Amniotic stem cell (primary cell): ENCODE measurements around the gene ERFE.
"Not testable (repeated sequence)": the region's sequence is repeated elsewhere in the genome, so short reads cannot be mapped to it uniquely, and the experiment has no call there.

ENCODE experiments used
- DNase-seq: peaks from one replicate; lab custom pipeline; 2025; lab: John Stamatoyannopoulos, UW

The ERFE gene

DNA sequence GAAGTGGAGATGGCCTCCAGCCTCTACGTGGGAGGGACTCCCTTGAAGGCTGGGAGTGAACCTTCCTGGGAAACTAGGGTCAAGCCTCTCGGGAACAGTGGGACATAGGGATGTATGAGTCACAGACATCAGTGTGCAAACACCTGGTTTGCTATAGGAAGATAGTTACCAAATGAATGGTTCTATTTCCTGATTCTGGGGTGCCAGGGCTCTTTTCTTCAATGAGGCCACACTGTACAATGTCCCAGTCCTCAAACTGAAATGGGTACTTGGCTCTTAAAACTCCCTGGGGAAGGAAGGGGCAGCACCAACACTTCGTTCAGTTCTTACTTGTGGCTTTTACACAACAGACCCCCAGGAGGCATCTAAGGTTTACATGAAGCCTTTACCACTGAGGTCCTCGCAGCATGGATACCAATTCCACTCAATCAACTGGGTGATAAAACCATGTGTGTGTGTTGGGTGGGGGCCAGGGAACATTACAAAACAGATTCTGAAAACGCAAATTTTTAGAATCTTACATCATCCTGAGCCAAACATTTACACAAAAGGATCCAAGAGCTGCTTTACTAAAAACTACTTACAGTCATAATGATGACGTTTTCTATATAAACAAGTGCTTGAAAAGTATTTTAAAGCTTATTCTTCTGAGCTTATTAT is 10.4 kb downstream of the ERFE start:
- peak; percentile 73 for DNase-seq

- DNase-seq: peak; percentile 85
Measured at GRCh38 chr2:238169708-238170251, 11.0 kb downstream of the ERFE start.

- no peak for DNase-seq
Measured at GRCh38 chr2:238170386-238171071, 11.8 kb downstream of the ERFE start.

- not testable (repeated sequence) for DNase-seq
Measured at GRCh38 chr2:238171072-238171431, 12.3 kb downstream of the ERFE start.

DNA sequence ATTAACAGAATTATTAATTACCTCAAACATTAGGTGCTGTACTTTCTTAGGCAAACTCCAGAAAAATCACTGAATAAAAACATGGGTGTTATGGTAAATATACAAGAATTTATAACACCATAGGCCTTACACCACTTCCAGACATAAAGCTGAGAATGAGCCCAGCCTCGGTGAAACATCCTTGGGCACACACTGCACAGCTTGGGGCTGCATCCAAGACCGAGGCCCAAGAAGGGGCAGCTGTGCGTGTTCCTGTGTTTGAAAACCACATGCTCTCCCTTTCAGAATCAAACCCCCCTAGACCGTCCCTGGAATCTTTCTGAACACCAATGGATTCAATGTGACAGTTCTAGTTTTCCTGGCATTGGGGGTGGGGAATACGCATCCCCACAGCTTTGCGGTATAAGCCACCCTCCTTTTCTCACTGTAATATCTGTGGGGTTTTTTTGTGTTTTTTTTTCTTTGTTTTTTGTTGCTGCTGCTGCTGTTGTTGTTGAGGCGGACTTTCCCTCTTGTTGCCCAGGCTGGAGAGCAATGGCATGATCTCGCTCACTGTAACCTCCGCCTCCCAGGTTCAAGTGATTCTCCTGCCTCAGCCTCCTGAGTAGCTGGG is 12.9 kb downstream of the ERFE start:
- no peak for DNase-seq

DNA sequence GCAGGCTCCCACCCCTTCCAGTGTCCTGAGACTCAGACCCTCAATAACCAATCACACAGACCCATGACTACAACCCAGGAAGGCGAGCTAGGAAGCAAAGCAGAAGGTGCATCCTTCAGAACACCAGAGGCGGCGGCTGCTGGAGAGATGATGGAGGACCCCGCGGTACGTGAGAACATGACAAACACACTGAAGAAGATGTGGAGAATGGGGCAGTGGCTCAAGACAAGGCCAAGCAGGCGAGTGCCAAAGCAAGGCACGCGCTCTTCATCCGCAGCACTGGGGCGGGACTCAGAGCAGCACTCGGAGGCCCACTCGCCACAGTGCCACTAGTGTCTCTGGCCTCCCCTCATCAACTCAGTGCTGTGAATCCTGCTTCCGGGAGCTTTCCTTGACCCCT is 13.7 kb downstream of the ERFE start:
- no peak for DNase-seq

- no peak for DNase-seq
Measured at GRCh38 chr2:238173692-238174091, 14.9 kb downstream of the ERFE start.

- DNase-seq: no peak
Measured at GRCh38 chr2:238174291-238174690, 15.5 kb downstream of the ERFE start.

DNA sequence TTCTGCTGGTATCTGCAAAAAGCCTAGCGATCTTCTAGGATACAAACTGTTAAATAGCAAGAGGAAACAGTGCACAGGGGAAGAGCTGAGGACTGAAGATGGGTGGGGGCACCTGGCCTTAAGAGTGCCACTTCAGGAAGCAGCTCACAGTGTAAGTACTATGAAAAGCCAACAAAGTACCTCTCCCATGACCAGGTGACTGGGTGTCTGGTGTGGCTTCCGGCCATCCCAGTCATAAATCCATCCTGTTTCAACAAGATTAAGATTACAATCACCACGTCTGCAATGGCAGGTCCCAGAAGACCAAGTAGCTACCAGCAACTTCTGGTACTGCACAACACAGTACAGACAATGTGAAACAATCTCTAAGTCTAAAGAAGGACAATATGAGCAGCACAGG is 15.9 kb downstream of the ERFE start:
- no peak for DNase-seq

DNA sequence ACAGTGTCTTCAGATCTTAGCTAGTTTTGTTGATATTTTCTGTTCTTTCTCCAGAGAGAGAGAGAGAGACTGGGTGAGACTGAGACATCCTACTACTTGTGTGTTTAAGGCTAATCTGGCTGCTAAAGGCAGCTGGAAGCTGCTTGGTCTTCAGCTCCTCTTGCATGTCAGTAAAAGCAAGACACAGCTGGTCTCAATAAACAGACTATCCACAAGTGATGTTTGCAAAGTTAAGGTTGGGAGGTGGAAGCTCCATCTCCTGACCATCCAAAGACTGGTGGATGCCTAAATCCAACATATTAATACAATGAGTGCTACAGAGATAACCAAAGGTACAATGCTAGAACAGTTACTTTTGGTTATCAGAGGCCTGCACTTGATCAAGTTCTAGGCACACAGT is 17.8 kb downstream of the ERFE start:
- DNase-seq: no peak

- no peak for DNase-seq
Measured at GRCh38 chr2:238180554-238180953, 21.8 kb downstream of the ERFE start.

- DNase-seq: no peak
Measured at GRCh38 chr2:238182362-238182761, 23.6 kb downstream of the ERFE start.

DNA sequence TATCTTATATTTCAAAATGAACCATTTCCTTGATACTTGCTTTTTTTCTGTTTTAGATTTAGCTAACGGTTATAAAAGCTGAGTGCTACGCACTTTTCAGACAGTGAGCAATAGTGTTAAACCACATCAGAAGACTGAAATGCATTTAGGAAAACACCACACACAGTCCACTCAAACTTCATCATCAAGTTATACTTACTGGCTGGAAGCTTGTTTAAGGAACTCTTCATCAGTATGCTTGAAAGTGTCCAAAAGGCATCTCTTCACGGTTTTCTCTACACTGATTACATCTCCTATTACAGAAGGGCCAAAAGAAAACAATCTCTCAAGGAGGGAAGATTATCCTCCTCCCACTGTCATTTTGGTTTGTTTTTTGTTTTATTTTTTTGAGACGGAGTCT is 25.1 kb downstream of the ERFE start:
- DNase-seq: no peak

GRCh38 chr2:238187618-238188548 is 29.1 kb downstream of the ERFE start:
- DNase-seq: no peak

DNA sequence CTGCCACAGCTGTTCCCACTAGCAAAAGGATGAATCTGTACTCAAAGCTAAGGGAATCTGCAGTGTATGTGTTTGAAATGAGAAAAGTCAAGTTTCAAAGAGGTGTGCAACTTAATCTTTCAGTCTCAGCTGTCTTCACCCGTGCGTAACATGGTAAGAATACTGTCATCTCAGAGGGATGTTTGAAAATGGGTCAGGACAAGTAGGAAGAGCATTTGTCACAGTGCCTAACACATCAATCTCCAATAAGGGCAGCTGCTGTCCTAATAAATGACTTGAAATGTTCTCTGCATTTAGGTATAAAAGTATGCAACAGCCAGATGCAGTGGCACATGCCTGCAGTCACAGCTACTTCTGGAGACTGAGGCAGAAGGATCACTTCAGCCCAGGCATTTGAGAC is 31.7 kb downstream of the ERFE start:
- no peak for DNase-seq

GRCh38 chr2:238202326-238203093 is 43.7 kb downstream of the ERFE start:
- peak; percentile 1 for DNase-seq

- peak; percentile 50 for DNase-seq
Measured at GRCh38 chr2:238203094-238203972, 44.6 kb downstream of the ERFE start, which contains the start of gene ILKAP. TSS of gene ILKAP (minus strand) at chr2:238203695. CDS start at chr2:238203553, 142 bp downstream.

DNA sequence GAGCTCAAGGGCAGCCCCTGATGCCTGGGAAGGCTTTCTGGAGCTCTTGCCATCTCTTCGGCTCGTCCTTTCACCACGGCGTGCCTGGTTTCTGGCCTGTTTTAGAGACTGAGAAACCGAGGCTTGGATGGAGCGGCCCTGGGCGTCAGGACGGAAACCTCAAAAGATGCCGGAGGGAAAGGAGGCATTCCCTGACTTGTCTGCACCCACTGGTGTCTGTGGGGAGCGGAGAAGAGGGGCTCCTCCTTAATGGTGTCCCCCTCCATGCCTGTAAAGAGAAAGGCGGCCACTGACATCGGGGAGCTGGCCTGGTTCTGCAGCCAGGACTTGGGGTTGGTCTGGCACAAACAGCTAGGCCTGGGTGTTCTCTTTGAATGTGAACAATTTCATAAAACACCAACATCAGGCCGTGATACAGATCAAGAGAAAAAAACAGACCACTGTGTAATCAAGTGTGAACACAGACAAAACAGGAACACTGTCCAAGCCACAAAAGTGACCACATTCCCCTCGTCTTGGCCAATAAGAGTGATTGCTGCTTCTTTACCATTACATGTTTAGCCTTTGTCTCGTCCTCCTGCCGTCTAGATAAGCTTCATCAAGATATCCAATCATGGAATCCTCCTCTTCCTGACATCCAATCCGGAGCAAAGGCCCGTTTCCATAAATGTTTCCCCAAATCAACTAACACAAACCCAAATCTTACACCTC is 45.4 kb downstream of the ERFE start:
- DNase-seq: no peak

- no peak for DNase-seq
Measured at GRCh38 chr2:238207006-238207405, 48.2 kb downstream of the ERFE start.
